IPS-11a (cell line): Measurements from ENCODE around the gene ANKH.
"Not testable (repeated sequence)": the region's sequence is repeated elsewhere in the genome, so short reads cannot be mapped to it uniquely, and the experiment has no call there.

Source experiments
- H3K4me3 ChIP-seq: one replicate; pipeline ENCODE4 v1.5.1; 2013; ENCODE audit warnings: low read depth, low read length, control low read depth

ANKH gene

DNA sequence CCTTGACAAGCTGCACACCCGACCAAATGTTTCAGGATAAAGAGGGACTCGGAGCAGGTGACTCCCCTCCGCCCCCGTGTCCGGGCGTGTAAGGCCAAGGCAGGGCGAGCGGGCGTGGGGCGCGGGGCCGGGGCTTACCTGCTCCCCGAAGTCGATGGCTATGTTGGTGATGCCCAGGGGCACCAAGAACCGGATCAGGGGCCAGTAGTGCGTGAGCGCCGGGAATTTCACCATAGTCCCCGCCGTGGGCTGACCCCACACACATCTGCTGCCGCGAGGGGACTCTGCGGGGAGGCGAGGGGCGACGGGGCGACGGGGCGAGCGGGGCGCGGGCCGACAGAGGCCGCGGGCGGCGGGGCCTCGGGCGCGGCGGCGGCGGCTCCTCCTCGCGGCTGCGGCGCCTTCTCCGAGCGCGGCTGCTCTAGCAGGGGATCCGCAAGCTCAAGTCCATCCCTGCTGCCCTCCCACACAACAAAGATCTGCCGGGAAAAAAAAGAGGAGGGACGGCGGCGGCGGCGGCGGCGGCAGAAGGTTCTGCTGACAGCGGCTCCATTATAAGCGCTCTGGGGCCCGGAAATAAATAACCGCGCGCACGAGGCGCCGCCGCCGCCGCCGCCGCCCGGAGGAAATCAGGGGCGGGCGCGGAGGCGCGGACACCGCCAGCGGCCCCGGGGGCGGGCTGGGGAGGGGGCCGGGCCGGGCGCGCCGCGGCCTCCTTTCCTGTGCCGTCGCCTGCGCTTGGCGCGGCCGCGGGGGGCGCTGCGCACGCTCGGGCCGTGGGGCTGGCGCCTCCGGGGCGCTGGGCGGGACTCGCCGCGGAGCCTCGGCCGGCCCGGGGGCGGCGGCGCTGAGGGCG lies at the start of gene ANKH:
ANKH (minus strand) TSS at position 565 of the 856 bp plus-strand sequence; CDS start at position 234, 331 bp downstream.
- peak within 1 kb of the TSS; percentile 57 for H3K4me3 ChIP-seq

DNA sequence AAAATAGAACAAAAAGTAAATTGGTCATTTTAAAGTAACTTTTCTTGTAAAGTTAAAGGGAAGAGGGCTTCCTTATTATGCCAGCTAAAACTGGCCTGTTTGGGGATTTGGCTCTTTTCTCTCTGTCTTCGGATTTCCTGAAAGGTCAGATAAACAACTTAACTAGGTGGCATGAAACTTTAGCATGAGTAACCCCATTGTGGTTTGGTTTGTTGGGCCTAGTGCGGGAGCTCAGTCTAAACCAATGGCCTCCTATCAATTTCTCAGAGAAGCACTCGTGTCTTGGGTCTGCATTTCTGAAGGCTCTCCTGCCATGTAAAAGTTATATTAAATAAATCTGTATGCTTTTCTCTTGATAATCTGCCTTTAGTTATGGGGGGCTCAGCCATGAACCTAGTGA lies 48.5 kb upstream of the ANKH start:
- no peak overlapping the region for H3K4me3 ChIP-seq

DNA sequence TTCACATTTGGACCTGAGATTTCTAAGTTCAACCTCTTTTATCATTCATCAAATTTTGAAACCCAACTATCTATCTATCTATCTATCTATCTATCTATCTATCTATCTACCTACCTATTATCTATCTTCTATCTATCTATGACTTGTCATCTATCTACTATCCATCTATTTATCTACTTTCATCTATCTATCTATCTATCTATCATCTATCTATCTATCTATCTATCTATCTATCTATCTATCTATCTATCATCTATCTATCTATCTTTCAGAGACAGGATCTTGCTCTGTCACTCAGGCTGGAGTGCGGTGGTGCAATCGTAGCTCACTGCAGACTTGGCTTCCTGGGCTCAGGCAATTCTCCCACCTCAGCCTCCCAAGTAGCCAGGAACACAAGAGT lies 47.5 kb upstream of the ANKH start:
- not testable (repeated sequence) for H3K4me3 ChIP-seq

DNA sequence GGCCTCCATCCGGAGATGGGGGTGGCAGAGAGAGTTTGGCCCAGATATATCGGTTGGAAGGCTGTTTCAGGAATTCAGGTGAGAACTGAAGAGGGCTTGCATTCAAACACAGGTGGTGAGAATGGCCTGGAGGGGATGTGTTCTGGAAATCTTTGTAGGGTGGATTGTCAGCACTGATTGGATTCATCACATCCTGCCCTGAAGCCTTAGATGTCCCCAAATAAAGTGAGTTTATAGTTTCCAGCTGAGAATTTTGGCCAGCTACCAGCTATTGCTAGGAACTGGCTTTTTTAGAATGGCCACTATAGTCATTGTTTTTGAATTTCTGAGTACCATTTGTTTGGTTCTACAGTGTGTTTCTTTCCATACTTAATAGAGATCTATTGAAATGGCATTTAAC lies 46.1 kb upstream of the ANKH start:
- H3K4me3 ChIP-seq, result no peak overlapping the region

DNA sequence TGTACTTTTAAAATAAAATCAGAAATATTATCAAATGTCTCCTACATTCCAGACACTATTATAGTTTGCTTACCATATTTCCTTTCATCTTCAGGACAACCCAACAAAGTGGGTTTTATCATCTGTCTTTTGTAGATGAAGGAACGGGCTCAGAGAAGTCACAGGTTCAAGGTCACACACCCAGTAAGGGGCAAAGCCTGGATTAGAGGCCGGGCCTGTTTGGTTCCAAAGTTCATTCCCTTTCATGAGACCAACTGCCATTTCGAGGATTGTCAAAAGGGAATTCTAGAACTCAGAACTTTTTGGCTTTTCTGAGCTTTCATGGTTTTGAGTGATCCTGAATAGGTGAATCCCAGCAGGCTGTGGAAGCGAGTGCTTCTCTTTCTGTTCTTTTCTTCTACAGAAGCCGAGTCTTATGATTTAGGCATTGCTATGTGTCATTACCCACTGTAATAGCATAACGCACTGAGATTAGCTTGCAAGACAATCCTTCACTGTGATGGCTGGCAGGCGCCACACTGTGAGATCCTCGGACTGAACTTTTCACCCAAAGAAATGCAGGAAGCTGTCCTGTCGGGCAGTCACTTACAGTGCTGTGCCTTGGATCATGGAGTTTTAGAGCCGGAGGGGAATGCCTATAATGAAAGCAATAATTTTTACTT lies 43.8 kb upstream of the ANKH start:
- H3K4me3 ChIP-seq, result no peak overlapping the region

GRCh38 chr5:14914623-14915260 lies 43.2 kb upstream of the ANKH start:
- no peak overlapping the region for H3K4me3 ChIP-seq

DNA sequence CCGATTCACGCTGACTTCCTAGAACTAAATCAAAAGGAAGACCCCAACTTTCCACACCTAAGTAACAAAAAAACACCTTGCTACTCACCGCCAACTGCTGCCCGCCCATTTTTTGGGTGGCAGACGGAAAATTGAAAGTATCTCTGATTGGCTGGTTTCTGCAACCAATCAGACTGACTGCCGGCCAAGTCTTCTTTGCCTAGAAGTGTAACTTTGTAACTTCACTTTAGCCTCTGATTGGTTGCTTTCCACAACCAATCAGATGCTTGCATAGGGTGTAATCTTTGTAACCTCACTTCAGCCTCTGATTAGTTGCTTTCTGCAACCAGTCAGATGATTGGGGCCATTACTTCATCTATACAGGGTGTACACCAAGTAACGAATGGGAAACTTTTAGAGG lies 42.6 kb upstream of the ANKH start:
- no peak overlapping the region for H3K4me3 ChIP-seq

GRCh38 chr5:14913096-14913495 lies 41.5 kb upstream of the ANKH start:
- no peak overlapping the region for H3K4me3 ChIP-seq

DNA sequence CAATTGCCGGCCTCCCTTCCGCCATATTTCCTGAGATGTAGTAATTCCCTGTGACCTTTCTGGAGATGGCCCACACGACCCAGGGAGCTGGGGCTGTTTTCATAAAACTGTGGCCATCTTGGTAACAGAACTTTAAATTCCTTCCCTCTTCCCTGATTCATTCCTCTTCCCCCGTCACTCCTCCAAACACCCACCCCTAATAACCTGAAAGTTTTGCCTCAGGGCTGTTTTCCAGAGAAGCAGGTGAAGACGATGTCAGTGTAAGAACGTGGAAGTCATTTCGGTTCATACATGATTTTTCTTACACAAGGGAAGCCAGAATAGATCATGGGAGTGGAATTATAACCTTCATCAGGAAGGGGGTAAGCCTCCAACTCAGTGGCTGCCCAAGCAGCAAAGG lies 40.6 kb upstream of the ANKH start:
- no peak overlapping the region for H3K4me3 ChIP-seq

GRCh38 chr5:14909369-14909768 lies 37.8 kb upstream of the ANKH start:
- no peak overlapping the region for H3K4me3 ChIP-seq

GRCh38 chr5:14908172-14908571 lies 36.6 kb upstream of the ANKH start:
- H3K4me3 ChIP-seq, result no peak overlapping the region

DNA sequence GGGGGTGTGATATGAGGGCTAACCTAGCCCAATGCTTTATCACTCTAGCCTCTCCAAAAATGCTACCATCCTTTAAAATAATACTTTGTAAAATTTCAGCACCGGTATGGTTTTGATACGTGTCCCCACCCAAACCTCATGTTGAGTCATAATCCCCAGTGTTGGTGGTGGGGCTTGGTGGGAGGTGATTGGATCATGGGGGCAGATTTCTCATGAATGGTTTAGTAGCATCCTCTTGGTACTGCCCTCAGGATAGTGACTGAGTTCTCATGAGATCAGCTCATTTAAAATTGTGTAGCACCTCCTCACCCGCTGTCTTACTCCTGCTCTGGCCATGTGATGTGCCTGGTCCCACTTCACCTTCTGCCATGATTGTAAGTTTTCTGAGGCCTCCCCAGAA lies 35.0 kb upstream of the ANKH start:
- no peak overlapping the region for H3K4me3 ChIP-seq

DNA sequence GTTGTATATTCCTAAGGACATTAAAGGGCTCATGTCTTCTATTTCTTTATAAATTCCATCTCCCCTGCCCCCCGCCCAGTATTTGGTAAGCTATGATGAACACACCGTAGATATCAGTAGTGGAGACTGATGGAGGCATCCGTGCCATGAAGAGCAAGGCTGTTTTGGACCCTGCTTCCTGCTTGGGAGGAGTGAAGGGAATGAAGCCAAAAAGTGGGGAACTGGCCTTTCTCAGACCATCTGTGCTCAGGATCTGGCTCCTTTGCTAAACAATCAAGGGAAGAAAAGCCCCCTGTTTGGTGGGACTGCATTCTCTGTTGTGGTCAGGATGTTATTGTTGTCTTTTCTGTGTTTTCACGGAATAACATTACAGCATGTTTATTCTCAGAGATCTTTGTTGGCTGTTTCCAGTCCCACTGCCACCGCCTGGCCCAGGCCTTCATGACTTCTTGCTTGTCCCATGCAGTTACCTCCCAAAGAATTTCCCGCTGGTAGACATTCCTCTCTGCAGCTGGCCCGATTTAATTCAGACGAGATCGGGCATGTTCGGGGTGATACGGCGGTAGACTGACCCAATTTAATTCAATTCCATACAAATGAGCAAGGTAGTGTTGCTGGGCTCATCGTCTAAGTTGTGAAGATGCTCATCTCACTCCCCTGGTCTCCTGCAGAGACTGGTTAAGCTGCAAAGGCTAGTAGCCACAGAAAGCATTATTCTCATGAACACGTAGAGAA lies 31.4 kb upstream of the ANKH start:
- no peak overlapping the region for H3K4me3 ChIP-seq

- H3K4me3 ChIP-seq, result no peak overlapping the region
These were observed 30.0 kb upstream of the ANKH start for GRCh38 chr5:14901462-14902051.

DNA sequence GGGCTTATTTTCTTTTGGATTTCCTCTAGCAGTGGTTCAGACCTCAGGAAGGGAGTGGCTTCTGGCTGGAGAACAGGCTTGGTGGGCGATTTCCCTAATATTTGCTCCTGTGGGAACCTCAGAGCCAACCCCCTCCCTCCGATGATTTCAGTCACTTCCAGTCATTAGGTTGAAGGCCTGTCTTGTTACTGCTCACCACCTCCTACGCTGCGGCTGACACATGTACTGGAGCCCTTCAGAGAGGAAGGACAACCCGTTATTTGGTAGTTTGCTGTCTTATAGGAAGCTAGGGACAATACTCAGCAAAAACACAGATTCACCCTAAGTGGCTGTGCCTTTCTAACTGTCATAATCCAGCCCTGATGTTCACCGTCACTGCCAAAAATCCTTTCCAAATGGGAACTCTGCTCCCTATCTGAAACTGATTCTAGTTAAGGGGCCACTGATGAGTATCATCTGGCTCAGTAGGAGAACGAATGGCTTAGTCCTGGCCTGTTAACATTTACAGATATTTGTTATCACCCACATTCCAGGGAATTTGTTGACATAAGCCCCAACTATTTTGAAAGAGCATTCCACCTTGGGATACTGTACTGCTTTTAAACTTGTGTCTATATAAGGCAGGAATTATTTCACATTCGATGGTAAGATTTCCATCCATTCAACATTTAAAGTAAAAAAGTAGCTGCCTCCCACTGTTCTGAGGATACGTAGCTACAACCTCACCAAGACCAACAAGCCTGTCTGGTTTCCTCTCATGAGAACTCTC lies 29.3 kb upstream of the ANKH start:
- H3K4me3 ChIP-seq, result no peak overlapping the region

- no peak overlapping the region for H3K4me3 ChIP-seq
These were observed 24.6 kb upstream of the ANKH start for GRCh38 chr5:14896131-14896530.

GRCh38 chr5:14895301-14895700 lies 23.7 kb upstream of the ANKH start:
- H3K4me3 ChIP-seq, result no peak overlapping the region

GRCh38 chr5:14894748-14895147 lies 23.2 kb upstream of the ANKH start:
- H3K4me3 ChIP-seq, result no peak overlapping the region

DNA sequence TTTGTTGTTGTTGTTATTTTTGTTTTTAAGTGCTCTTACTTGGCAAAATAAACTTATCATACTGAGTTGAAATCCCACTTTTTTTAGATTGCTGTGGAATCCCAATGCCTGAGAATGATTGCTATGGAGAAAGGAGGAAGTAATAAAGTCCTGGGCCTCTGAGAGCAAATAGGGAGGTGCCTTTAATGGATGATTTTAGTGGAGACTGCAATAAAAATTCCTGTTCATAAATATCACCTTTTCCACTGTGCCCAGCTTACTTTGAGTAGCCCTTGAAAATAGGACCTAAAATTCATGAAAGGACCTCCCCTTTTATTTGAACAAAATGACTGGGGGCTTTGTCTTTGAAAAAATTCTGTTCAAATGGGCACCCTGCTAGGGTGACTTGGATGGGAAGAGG lies 21.8 kb upstream of the ANKH start:
- no peak overlapping the region for H3K4me3 ChIP-seq

GRCh38 chr5:14890846-14891245 lies 19.3 kb upstream of the ANKH start:
- H3K4me3 ChIP-seq, result no peak overlapping the region
